ENCODE results near the gene ZNF346. TPM values are rescaled to one million over a fixed set of nuclear protein-coding genes. Genes with fewer than 3 reads are reported as not detected.

Gene ZNF346
- total RNA-seq, 1 donor from 2014 or later = 31.0 TPM

GRCh38 chr5:177112589-177113220, 90.2 kb downstream of the ZNF346 start:
- no peak overlapping the region for H3K27ac Mint-ChIP-seq
- DNase-seq (ENCODE audit: extremely low spot score, unreplicated experiment) = no peak
- no peak for TF ChIP-seq CTCF (conservative IDR thresholded peaks at IDR 0.05)
- no peaks in the 10 kb centered on the region for H3K9me3 Mint-ChIP-seq
- H3K27me3 Mint-ChIP-seq = peaks cover 7% of the 10 kb centered on the region
- no peaks in the 10 kb centered on the region for H3K36me3 Mint-ChIP-seq
- H3K4me1 Mint-ChIP-seq (ENCODE audit: unreplicated experiment) = peaks cover 21% of the 10 kb centered on the region
- H3K4me3 Mint-ChIP-seq = no peak overlapping the region

GRCh38 chr5:177113566-177114424, 91.3 kb downstream of the ZNF346 start:
- DNase-seq (ENCODE audit: extremely low spot score, unreplicated experiment) = no peak
- Mint-ChIP-seq H3K9me3 (no peaks in the 10 kb centered on the region), H3K27ac (no peak overlapping the region), H3K27me3 (peaks cover 7% of the 10 kb centered on the region), H3K36me3 (no peaks in the 10 kb centered on the region), H3K4me1 (ENCODE audit: unreplicated experiment) (peaks cover 21% of the 10 kb centered on the region), H3K4me3 (no peak overlapping the region)
- TF ChIP-seq CTCF (conservative IDR thresholded peaks at IDR 0.05) = peak; percentile 98

GRCh38 chr5:177116631-177117373, 94.3 kb downstream of the ZNF346 start:
- Mint-ChIP-seq H3K4me3 (no peak overlapping the region), H3K27me3 (peaks cover 4% of the 10 kb centered on the region), H3K27ac (no peak overlapping the region), H3K4me1 (ENCODE audit: unreplicated experiment) (peaks cover 6% of the 10 kb centered on the region), H3K9me3 (no peaks in the 10 kb centered on the region), H3K36me3 (no peaks in the 10 kb centered on the region)
- DNase-seq (ENCODE audit: extremely low spot score, unreplicated experiment) = no peak
- TF ChIP-seq CTCF (conservative IDR thresholded peaks at IDR 0.05) = no peak

- Mint-ChIP-seq H3K36me3 (no peaks in the 10 kb centered on the region), H3K4me3 (no peak overlapping the region), H3K9me3 (no peaks in the 10 kb centered on the region), H3K4me1 (ENCODE audit: unreplicated experiment) (peaks cover 4% of the 10 kb centered on the region), H3K27me3 (peaks cover 4% of the 10 kb centered on the region), H3K27ac (no peak overlapping the region)
- TF ChIP-seq CTCF (conservative IDR thresholded peaks at IDR 0.05) = no peak
- no peak for DNase-seq (ENCODE audit: extremely low spot score, unreplicated experiment)
Observed at GRCh38 chr5:177117441-177118045, 95.0 kb downstream of the ZNF346 start.

GRCh38 chr5:177122566-177122965, 100.1 kb downstream of the ZNF346 start:
- Mint-ChIP-seq H3K9me3 (no peaks in the 10 kb centered on the region), H3K4me3 (no peak overlapping the region), H3K4me1 (ENCODE audit: unreplicated experiment) (no peaks in the 10 kb centered on the region), H3K27me3 (no peaks in the 10 kb centered on the region), H3K36me3 (no peaks in the 10 kb centered on the region), H3K27ac (peak overlapping the region; percentile 0)
- DNase-seq (ENCODE audit: extremely low spot score, unreplicated experiment) = no peak
- no peak for TF ChIP-seq CTCF (conservative IDR thresholded peaks at IDR 0.05)
